ENCODE results near the gene KIF5A.
"Not testable (repeated sequence)": the region's sequence is repeated elsewhere in the genome, so short reads cannot be mapped to it uniquely, and the experiment has no call there.

KIF5A gene

GRCh38 chr12:57511588-57512325 is 38.1 kb upstream of the KIF5A start:
- no peak for ATAC-seq
- TF ChIP-seq ZNF70 (CRISPR knock-in tag; IDR thresholded peaks at IDR 0.05) (no peak), GLIS3 (CRISPR knock-in tag; IDR thresholded peaks at IDR 0.05) (no peak), BACH2 (CRISPR knock-in tag; IDR thresholded peaks at IDR 0.05; ENCODE audit: borderline replicate concordance) (no peak), ZFP30 (CRISPR knock-in tag; IDR thresholded peaks at IDR 0.05) (no peak), ISL1 (CRISPR knock-in tag; IDR thresholded peaks at IDR 0.05) (no peak)

- no peak for ATAC-seq
Observed at GRCh38 chr12:57512665-57513064, 37.2 kb upstream of the KIF5A start.

GRCh38 chr12:57513266-57513665 is 36.6 kb upstream of the KIF5A start:
- no peak for ATAC-seq
- TF ChIP-seq POU6F1 (CRISPR knock-in tag; IDR thresholded peaks at IDR 0.05; ENCODE audit: borderline replicate concordance, low read depth) (no peak), ESRRG (CRISPR knock-in tag; IDR thresholded peaks at IDR 0.05) (no peak), ZNF565 (CRISPR knock-in tag; conservative IDR thresholded peaks at IDR 0.05; ENCODE audit: low read depth) (no peak), CSRNP3 (CRISPR knock-in tag; IDR thresholded peaks at IDR 0.05) (no peak), RARB (CRISPR knock-in tag; IDR thresholded peaks at IDR 0.05) (no peak), ISL1 (CRISPR knock-in tag; IDR thresholded peaks at IDR 0.05) (no peak), ZFP30 (CRISPR knock-in tag; IDR thresholded peaks at IDR 0.05) (no peak), ZFP3 (CRISPR knock-in tag; IDR thresholded peaks at IDR 0.05) (no peak), ZNF8 (CRISPR knock-in tag; IDR thresholded peaks at IDR 0.05) (no peak), BACH2 (CRISPR knock-in tag; IDR thresholded peaks at IDR 0.05; ENCODE audit: borderline replicate concordance) (no peak), CSDC2 (CRISPR knock-in tag; IDR thresholded peaks at IDR 0.05) (no peak), TOX (CRISPR knock-in tag; IDR thresholded peaks at IDR 0.05; ENCODE audit: borderline replicate concordance) (no peak), PATZ1 (CRISPR knock-in tag; IDR thresholded peaks at IDR 0.05; ENCODE audit: borderline replicate concordance) (no peak), SNAI2 (CRISPR knock-in tag; IDR thresholded peaks at IDR 0.05) (no peak), TCF4 (CRISPR knock-in tag; IDR thresholded peaks at IDR 0.05; ENCODE audit: borderline replicate concordance) (no peak), PPARA (CRISPR knock-in tag; IDR thresholded peaks at IDR 0.05; ENCODE audit: borderline replicate concordance) (no peak), TSHZ2 (CRISPR knock-in tag; IDR thresholded peaks at IDR 0.05) (no peak), OSR1 (CRISPR knock-in tag; IDR thresholded peaks at IDR 0.05) (no peak)

More at GRCh38 chr12:57512665-57513064, 37.2 kb upstream of the KIF5A start:
- TF ChIP-seq TOX (CRISPR knock-in tag; IDR thresholded peaks at IDR 0.05; ENCODE audit: borderline replicate concordance), result no peak

- not testable (repeated sequence) for ATAC-seq
Observed at GRCh38 chr12:57513677-57514076, 36.2 kb upstream of the KIF5A start.

- not testable (repeated sequence) for ATAC-seq
Observed at GRCh38 chr12:57514246-57514645, 35.6 kb upstream of the KIF5A start.

All from SK-N-SH treated with all-trans-retinoic acid at 6 μM for 48 hours (cell line).